Activated CD4-positive, alpha-beta T cell treated with anti-CD3 and anti-CD28 coated beads, Interleukin-2, amount 50 U/mL, for 16 hours (primary cell): ENCODE results near the gene SCUBE1.

Experiments
- DNase-seq: peaks from one replicate; pipeline ENCODE4 v3.0.0-alpha.2; 2020

The SCUBE1 gene

GRCh38 chr22:43325176-43325575, 18.0 kb downstream of the SCUBE1 start:
- no peak for DNase-seq

GRCh38 chr22:43320943-43321900, 21.9 kb downstream of the SCUBE1 start:
- DNase-seq = no peak

- no peak for DNase-seq
These were observed 23.3 kb downstream of the SCUBE1 start for GRCh38 chr22:43319661-43320486.

GRCh38 chr22:43317239-43317638, 25.9 kb downstream of the SCUBE1 start:
- DNase-seq = no peak

GRCh38 chr22:43315687-43316217, 27.4 kb downstream of the SCUBE1 start:
- DNase-seq = no peak

- DNase-seq = no peak
These were observed 28.6 kb downstream of the SCUBE1 start for GRCh38 chr22:43314611-43315010.

GRCh38 chr22:43313890-43314474, 29.2 kb downstream of the SCUBE1 start:
- DNase-seq = no peak

- DNase-seq = no peak
These were observed 29.8 kb downstream of the SCUBE1 start for GRCh38 chr22:43313244-43313889.

- DNase-seq = no peak
These were observed 30.6 kb downstream of the SCUBE1 start for GRCh38 chr22:43312608-43313007.

- no peak for DNase-seq
These were observed 32.4 kb downstream of the SCUBE1 start for GRCh38 chr22:43310798-43311197.

- DNase-seq = no peak
These were observed 32.9 kb downstream of the SCUBE1 start for GRCh38 chr22:43310311-43310710.

GRCh38 chr22:43308836-43309235, 34.3 kb downstream of the SCUBE1 start:
- no peak for DNase-seq

GRCh38 chr22:43308060-43308830, 34.9 kb downstream of the SCUBE1 start:
- DNase-seq = no peak

- DNase-seq = no peak
These were observed 37.4 kb downstream of the SCUBE1 start for GRCh38 chr22:43305806-43306205.

- no peak for DNase-seq
These were observed 38.2 kb downstream of the SCUBE1 start for GRCh38 chr22:43304831-43305590.

- DNase-seq = no peak
These were observed 39.4 kb downstream of the SCUBE1 start for GRCh38 chr22:43303751-43304150.

GRCh38 chr22:43303166-43303565, 40.0 kb downstream of the SCUBE1 start:
- no peak for DNase-seq

- DNase-seq = no peak
These were observed 40.6 kb downstream of the SCUBE1 start for GRCh38 chr22:43302531-43303041.

- DNase-seq = no peak
These were observed 41.3 kb downstream of the SCUBE1 start for GRCh38 chr22:43301866-43302265.

GRCh38 chr22:43300891-43301676, 42.1 kb downstream of the SCUBE1 start:
- no peak for DNase-seq
